Muscle of leg (tissue), 11 donors: ENCODE data around the gene GTF2H3. TPM values are rescaled to one million over a fixed set of nuclear protein-coding genes. Genes with fewer than 3 reads are reported as not detected.

Source experiments
- DNase-seq: peaks from one replicate; pipeline ENCODE4 v3.0.0; 2013
- H3K27ac ChIP-seq: one replicate; pipeline ENCODE4 v1.5.1; 2013; ENCODE audit warnings: mild to moderate bottlenecking, low read length, control low read depth
- H3K27me3 ChIP-seq: one replicate; pipeline ENCODE4 v1.6.1; 2013; ENCODE audit warnings: low read length; ENCODE audit not compliant: control insufficient read depth, insufficient read depth
- H3K36me3 ChIP-seq: one replicate; pipeline ENCODE4 v1.6.1; 2013; ENCODE audit warnings: low read length; ENCODE audit not compliant: control insufficient read depth, insufficient read depth
- H3K4me1 ChIP-seq: one replicate; pipeline ENCODE4 v1.6.1; 2013; ENCODE audit warnings: low read length; ENCODE audit not compliant: control insufficient read depth, insufficient read depth
- H3K4me3 ChIP-seq: one replicate; pipeline ENCODE4 v1.5.1; 2013; ENCODE audit warnings: low read length, control low read depth
- H3K9me3 ChIP-seq: replicated peaks from 2 replicates; pipeline ENCODE4 v1.6.1; 2013; ENCODE audit warnings: low read depth, low read length; ENCODE audit not compliant: control insufficient read depth
- WGBS: methylation state at CpG from one replicate; pipeline ENCODE4 v1.1.5; 2013; ENCODE audit warnings: missing lambda C conversion rate; ENCODE audit not compliant: insufficient coverage; 5-methylcytosine and 5-hydroxymethylcytosine counted together
- polyA plus RNA-seq, 8 donors: library from polyadenylated mRNA; unstranded; fragments of 120-200 nt; gene quantifications; one replicate each; pipeline versions ENCODE4 v1.2.1 to v1.2.3, GENCODE V29; 2013; ENCODE audit warnings: inconsistent platforms in 1 of 8, low replicate concordance in 1 of 8; ENCODE audit not compliant: insufficient read length in 8 of 8, insufficient read depth in 1 of 8
- total RNA-seq: library from RNA; stranded (reverse); fragments of 120-200 nt; gene quantifications from one replicate; pipeline ENCODE4 v1.2.4, GENCODE V29; 2013

Gene GTF2H3
- total and polyA plus RNA-seq, 9 donors = 18.8 to 30.9 (median 26.9) TPM

DNA sequence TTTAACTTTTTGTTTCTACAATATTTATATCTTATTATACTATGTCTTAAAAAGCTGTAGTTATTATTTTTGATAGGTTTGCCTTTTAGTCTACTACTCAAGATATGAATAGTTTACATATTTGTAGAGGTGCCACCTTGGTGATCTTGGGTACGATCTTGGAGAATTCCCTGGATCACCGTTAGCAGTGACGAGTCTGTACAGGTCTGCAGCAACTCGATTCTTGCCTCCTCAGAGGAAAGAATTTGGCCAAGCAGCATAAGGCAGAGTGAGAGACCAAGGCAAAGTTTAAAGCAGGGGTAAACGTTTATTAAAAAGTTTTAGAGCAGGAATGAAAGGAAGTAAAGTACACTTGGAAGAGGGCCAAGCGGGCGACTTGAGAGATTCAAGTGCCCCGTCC lies 34.1 kb downstream of the GTF2H3 start:
- no peak overlapping the region for H3K4me3 ChIP-seq
- 91% methylated on average over 5 of the region's 8 CpGs for WGBS
- no peaks in the 10 kb centered on the region for H3K27me3 ChIP-seq
- DNase-seq = no peak
- no peak overlapping the region for H3K27ac ChIP-seq
- H3K36me3 ChIP-seq = no peaks in the 10 kb centered on the region
- H3K9me3 ChIP-seq = no peaks in the 10 kb centered on the region
- peaks cover 11% of the 10 kb centered on the region for H3K4me1 ChIP-seq

DNA sequence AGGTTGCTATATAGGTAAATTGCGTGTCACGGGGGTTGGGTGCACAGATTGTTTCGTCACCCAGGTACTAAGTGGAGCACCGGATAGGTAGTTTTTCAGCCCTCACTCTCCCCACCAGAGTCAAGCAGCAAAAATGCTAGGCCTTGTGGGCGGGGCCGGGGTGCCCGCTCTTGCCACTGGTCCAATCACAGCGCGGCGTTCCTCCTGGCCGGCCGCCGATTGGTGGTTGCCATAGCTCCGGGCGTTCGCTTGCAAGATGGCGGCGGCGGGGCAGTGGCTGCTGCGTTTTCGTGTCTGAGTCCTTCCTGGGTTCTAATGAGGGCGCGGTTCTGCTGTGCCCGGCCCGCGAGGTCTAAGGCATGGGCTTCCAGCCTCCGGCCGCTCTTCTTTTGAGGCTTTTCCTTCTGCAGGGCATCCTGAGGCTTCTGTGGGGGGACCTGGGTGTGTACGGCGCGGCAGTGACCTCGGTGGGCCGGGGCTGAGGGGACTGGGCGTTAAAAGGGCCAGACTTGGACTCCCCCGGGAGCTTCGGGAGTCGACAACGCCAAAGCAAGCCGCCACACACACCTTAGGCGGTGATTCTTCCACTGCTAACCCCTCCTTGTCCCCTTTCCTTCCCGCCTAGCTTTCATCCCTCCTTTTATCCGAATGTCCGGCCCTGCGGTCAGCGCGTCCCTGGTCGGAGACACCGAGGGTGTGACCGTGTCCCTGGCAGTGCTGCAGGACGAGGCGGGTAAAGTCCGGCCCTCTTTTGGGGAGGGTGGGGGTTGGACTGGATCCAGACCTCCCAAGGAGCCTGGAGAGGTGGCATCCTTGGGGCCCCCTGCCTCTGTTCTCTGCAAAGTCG lies 37.5 kb downstream of the GTF2H3 start, which contains the start of gene TCTN2:
TCTN2 (plus strand) TSS at position 232 of the 847 bp plus-strand sequence; CDS start at position 360, 128 bp downstream.
- peaks cover 11% of the 10 kb centered on the region for H3K4me1 ChIP-seq
- WGBS = 1% methylated on average over 42 of the region's 53 CpGs

DNA sequence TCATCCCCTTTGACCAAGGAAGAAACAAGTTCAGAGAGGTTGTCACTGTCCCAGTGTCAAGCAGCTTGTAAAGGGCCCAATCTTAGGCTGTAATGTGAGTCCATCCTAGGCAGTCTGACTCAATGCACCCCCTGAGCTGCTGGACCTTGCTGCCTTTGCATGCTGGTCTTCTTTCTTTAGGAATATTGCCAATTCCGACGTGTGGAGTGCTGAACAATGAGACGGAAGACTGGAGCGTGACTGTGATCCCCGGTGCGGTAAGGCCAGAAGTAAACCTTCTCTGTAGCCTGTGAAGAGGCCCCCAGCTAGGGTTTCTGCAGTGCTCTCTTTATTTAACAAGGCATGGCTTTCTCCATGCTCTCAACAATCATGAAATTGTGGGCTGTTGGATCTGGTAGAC lies 38.2 kb downstream of the GTF2H3 start:
- Histone ChIP-seq H3K27ac (no peak overlapping the region), H3K4me3 (peak overlapping the region; percentile 86), H3K4me1 (peaks cover 11% of the 10 kb centered on the region), H3K27me3 (no peaks in the 10 kb centered on the region), H3K36me3 (peaks cover 20% of the 10 kb centered on the region), H3K9me3 (no peaks in the 10 kb centered on the region)
- DNase-seq = no peak
- WGBS = 75% methylated on average over 6 of the region's 6 CpGs

More for the DNA sequence above, 37.5 kb downstream of the GTF2H3 start, which contains the start of gene TCTN2:
- H3K36me3 ChIP-seq = peaks cover 19% of the 10 kb centered on the region
- H3K27ac ChIP-seq = no peak within 1 kb of the TSS
- H3K27me3 ChIP-seq = no peaks in the 10 kb centered on the region
- H3K4me3 ChIP-seq = peak within 1 kb of the TSS; percentile 86
- no peaks in the 10 kb centered on the region for H3K9me3 ChIP-seq
- DNase-seq = peak; percentile 94

DNA sequence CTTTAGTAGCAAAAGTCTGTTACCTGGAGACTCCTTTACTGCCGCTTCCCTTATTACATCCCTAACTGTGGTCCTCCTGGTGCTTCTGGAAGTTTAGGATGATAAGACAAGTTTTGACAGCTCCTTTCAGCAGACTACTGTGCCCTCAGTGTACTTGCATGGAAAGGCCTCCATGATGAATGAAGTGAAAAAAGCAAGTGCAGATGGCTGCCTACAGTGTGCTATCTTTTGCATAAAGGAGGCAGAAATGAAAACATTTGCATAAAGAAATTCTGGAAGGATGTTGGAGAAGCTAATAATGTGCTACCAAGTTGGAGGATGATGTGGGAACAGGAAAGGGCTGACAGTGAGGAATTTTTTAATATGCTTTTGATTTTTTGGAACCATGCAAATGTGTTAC lies 41.8 kb downstream of the GTF2H3 start:
- Histone ChIP-seq H3K4me3 (no peak overlapping the region), H3K27me3 (no peaks in the 10 kb centered on the region), H3K9me3 (no peaks in the 10 kb centered on the region), H3K36me3 (peaks cover 34% of the 10 kb centered on the region), H3K4me1 (peaks cover 11% of the 10 kb centered on the region), H3K27ac (no peak overlapping the region)
- no CpG with 5 or more reads among the region's 1 CpG for WGBS
- no peak for DNase-seq

DNA sequence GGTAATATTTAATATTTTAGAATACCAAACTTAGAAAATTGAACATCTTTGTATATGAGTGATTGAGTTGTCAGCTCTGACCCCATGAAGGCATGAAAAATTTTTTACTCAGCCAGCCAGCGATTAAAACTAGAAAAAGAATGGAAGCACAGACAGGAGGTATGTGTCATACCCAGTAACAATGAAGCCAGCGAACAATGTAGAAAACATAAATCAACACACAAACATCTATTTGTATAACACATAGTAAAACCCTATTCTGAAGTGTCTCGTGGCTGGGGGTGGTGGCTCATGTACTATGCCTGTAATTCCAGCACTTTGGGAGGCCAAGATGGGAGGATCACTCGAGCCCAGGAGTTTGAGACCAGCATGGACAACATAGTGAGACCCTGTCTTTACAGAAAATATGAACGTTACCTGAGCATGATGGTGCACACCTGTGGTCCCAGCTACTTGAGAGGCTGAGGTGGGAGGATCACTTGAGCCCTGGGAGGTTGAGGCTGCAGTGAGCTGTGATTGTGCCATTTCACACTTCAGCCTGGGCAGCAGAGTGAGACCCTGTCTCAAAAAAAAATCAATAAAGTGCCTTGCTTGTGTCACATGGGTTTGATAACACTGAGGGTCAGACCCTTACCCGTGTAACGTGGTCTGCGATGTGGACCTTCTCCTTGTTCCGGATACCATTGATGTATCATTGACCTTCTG lies 43.1 kb downstream of the GTF2H3 start:
- WGBS = 94% methylated on average over 7 of the region's 9 CpGs
- Histone ChIP-seq H3K9me3 (no peaks in the 10 kb centered on the region), H3K4me1 (peaks cover 3% of the 10 kb centered on the region), H3K27me3 (no peaks in the 10 kb centered on the region), H3K4me3 (no peak overlapping the region), H3K27ac (no peak overlapping the region), H3K36me3 (peaks cover 34% of the 10 kb centered on the region)
- no peak for DNase-seq

DNA sequence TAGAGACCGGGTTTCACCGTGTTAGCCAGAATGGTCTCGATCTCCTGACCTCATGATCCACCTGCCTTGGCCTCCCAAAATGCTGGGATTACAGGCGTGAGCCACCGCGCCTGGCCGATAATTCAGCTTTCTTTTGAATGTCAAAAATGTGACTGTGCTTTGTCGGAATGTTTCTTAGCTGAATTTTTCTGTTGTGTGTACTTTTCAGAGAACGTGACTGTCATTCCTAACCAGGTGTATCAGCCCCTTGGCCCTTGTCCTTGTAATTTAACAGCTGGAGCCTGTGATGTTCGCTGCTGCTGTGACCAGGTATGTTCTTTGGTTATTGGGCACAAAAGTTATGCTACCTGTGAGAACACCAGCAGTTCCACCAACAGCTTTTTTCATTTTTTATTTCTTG lies 45.4 kb downstream of the GTF2H3 start:
- Histone ChIP-seq H3K36me3 (peaks cover 29% of the 10 kb centered on the region), H3K27me3 (no peaks in the 10 kb centered on the region), H3K9me3 (no peaks in the 10 kb centered on the region), H3K4me1 (no peaks in the 10 kb centered on the region), H3K27ac (no peak overlapping the region), H3K4me3 (no peak overlapping the region)
- DNase-seq = no peak
- 98% methylated on average over 6 of the region's 10 CpGs for WGBS

DNA sequence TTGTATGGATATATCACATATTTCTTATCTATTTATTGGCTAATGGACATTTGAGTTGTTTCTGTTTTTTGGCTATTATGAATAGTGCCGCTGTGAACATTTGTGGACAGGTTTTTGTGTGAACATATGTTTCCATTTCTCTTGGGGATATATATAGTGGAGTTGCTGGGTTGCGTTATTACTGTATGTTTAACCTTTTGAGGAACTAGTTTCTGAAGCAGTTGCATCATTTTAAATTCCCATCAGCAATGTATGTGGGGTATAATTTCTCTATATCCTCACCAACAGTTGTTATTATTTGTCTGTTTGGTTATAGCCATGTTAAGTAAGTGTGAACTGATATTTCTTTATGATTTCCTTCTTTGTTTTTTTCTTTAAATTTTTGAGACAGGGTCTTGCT lies 48.0 kb downstream of the GTF2H3 start:
- Histone ChIP-seq H3K27ac (no peak overlapping the region), H3K4me1 (no peaks in the 10 kb centered on the region), H3K27me3 (no peaks in the 10 kb centered on the region), H3K9me3 (no peaks in the 10 kb centered on the region), H3K4me3 (no peak overlapping the region), H3K36me3 (peaks cover 20% of the 10 kb centered on the region)
- no CpG with 5 or more reads among the region's 2 CpGs for WGBS
- DNase-seq = peak; percentile 24

GRCh38 chr12:123683964-123684363 lies 50.3 kb downstream of the GTF2H3 start:
- Histone ChIP-seq H3K27me3 (no peaks in the 10 kb centered on the region), H3K27ac (no peak overlapping the region), H3K4me3 (no peak overlapping the region), H3K9me3 (no peaks in the 10 kb centered on the region), H3K36me3 (peaks cover 19% of the 10 kb centered on the region), H3K4me1 (no peaks in the 10 kb centered on the region)
- no peak for DNase-seq
- no CpG with 5 or more reads among the region's 3 CpGs for WGBS

GRCh38 chr12:123686636-123687190 lies 53.1 kb downstream of the GTF2H3 start:
- Histone ChIP-seq H3K4me3 (no peak overlapping the region), H3K27me3 (no peaks in the 10 kb centered on the region), H3K4me1 (no peaks in the 10 kb centered on the region), H3K27ac (no peak overlapping the region), H3K9me3 (no peaks in the 10 kb centered on the region), H3K36me3 (peaks cover 24% of the 10 kb centered on the region)
- 82% methylated on average over 8 of the region's 18 CpGs for WGBS
- DNase-seq = no peak

- WGBS = 70% methylated on average over 2 of the region's 8 CpGs
- H3K9me3 ChIP-seq = no peaks in the 10 kb centered on the region
- no peaks in the 10 kb centered on the region for H3K4me1 ChIP-seq
- H3K27ac ChIP-seq = no peak overlapping the region
- no peak overlapping the region for H3K4me3 ChIP-seq
- DNase-seq = no peak
- peaks cover 24% of the 10 kb centered on the region for H3K36me3 ChIP-seq
- H3K27me3 ChIP-seq = no peaks in the 10 kb centered on the region
These were observed 56.7 kb downstream of the GTF2H3 start for GRCh38 chr12:123690191-123690840.
